MCF 10A (cell line): ENCODE results near the gene NEUROD1. TPM values are rescaled to one million over a fixed set of nuclear protein-coding genes. Genes with fewer than 3 reads are reported as not detected.
A peak's percentile ranks its signal among the peaks of the same experiment; 100 is the strongest.

Experiments
- BruUV-seq: library from RNA; stranded (reverse); fragments of 400-500 nt; replicated peaks from 2 replicates; lab custom pipeline; 2021; lab: Mats Ljungman, UMichigan
- CTCF ChIA-PET: fragments of 300-600 bp; sonication (Branson Sonifier 250); formaldehyde crosslinking; extraction: SDS; loops from one replicate; lab custom pipeline; 2021; ENCODE audit warnings: antibody characterized with exemption, inconsistent platforms; lab: Yijun Ruan, JAX
- POLR2A ChIA-PET: fragments of 300-600, 350-650 bp; sonication (Branson Sonifier 250); formaldehyde crosslinking; extraction: SDS; loops from one replicate; lab custom pipeline; 2020; ENCODE audit warnings: antibody characterized with exemption, inconsistent platforms; lab: Yijun Ruan, JAX
- DNase-seq: peaks from one replicate; pipeline ENCODE4 v3.0.0-alpha.2; 2018; ENCODE audit not compliant: unreplicated experiment
- H3K27ac Mint-ChIP-seq: one replicate; pipeline ENCODE4 v1.8.0; 2022; ENCODE audit warnings: mild to moderate bottlenecking, low read depth, mixed read lengths; ENCODE audit not compliant: unreplicated experiment
- H3K27me3 Mint-ChIP-seq: one replicate; pipeline ENCODE4 v1.8.0; 2022; ENCODE audit warnings: mixed read lengths; ENCODE audit not compliant: insufficient read depth, unreplicated experiment
- H3K36me3 Mint-ChIP-seq: one replicate; pipeline ENCODE4 v1.8.0; 2022; ENCODE audit warnings: mild to moderate bottlenecking, moderate library complexity, mixed read lengths; ENCODE audit not compliant: insufficient read depth, unreplicated experiment
- H3K4me1 Mint-ChIP-seq: one replicate; pipeline ENCODE4 v1.8.0; 2022; ENCODE audit warnings: mixed read lengths; ENCODE audit not compliant: insufficient read depth, unreplicated experiment
- H3K4me3 Mint-ChIP-seq: one replicate; pipeline ENCODE4 v1.8.0; 2022; ENCODE audit warnings: mild to moderate bottlenecking, moderate library complexity, mixed read lengths; ENCODE audit not compliant: unreplicated experiment
- H3K9me3 Mint-ChIP-seq: one replicate; pipeline ENCODE4 v1.8.0; 2022; ENCODE audit warnings: mixed read lengths; ENCODE audit not compliant: unreplicated experiment
- intact Hi-C: fragments of 100-400 bp; cut with micrococcal nuclease; formaldehyde crosslinking; loops from 2 replicates; pipeline ENCODE4 v1.14.1; 2022
- total RNA-seq: library from RNA; stranded (reverse); gene quantifications from 2 replicates; pipeline ENCODE4 v1.2.3, GENCODE V29; 2022
- TF ChIP-seq, protein P1 (sequence below): fragments of 200-600 bp; IDR thresholded peaks from one replicate; pipeline ENCODE4 v1.8.0; 2022; ENCODE audit warnings: antibody characterized with exemption, mild to moderate bottlenecking; ENCODE audit not compliant: unreplicated experiment

NEUROD1 gene
- total RNA-seq, 1 experiment from 2014 or later = not detected

DNA sequence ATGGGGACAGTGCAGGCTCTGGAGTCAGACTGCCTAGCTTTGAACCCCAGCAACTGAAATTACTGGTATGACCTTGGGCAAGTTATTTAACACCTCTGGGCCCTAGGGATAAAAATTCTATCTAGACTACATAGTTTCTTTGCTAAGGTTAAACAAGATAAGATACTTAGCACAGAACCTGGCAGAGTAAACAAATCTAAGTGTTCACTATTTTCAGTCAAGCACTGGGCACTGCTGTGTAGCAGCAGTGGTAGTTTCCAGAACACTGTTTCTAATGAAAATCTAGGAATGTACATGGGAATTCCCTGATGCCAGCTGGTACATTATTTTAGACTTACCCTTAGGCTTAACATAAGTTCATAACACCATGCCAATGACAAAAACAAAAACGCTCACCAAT is 40.6 kb downstream of the NEUROD1 start:
- TF ChIP-seq, protein P1, sequence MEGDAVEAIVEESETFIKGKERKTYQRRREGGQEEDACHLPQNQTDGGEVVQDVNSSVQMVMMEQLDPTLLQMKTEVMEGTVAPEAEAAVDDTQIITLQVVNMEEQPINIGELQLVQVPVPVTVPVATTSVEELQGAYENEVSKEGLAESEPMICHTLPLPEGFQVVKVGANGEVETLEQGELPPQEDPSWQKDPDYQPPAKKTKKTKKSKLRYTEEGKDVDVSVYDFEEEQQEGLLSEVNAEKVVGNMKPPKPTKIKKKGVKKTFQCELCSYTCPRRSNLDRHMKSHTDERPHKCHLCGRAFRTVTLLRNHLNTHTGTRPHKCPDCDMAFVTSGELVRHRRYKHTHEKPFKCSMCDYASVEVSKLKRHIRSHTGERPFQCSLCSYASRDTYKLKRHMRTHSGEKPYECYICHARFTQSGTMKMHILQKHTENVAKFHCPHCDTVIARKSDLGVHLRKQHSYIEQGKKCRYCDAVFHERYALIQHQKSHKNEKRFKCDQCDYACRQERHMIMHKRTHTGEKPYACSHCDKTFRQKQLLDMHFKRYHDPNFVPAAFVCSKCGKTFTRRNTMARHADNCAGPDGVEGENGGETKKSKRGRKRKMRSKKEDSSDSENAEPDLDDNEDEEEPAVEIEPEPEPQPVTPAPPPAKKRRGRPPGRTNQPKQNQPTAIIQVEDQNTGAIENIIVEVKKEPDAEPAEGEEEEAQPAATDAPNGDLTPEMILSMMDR = no peak
- Mint-ChIP-seq H3K36me3 (no peaks in the 10 kb centered on the region), H3K4me1 (no peaks in the 10 kb centered on the region), H3K27ac (no peak overlapping the region), H3K9me3 (no peaks in the 10 kb centered on the region), H3K27me3 (no peaks in the 10 kb centered on the region), H3K4me3 (no peak overlapping the region)
- ChIA-PET CTCF (no interaction called here), POLR2A (interaction anchor here (0.6 kb wide), 1 partner anchor 47 kb away, joined by 3 read pairs; no protein-coding TSS in a partner anchor)
- no TSS peak for BruUV-seq
- no peak for DNase-seq
- intact Hi-C loops = no loop called here

DNA sequence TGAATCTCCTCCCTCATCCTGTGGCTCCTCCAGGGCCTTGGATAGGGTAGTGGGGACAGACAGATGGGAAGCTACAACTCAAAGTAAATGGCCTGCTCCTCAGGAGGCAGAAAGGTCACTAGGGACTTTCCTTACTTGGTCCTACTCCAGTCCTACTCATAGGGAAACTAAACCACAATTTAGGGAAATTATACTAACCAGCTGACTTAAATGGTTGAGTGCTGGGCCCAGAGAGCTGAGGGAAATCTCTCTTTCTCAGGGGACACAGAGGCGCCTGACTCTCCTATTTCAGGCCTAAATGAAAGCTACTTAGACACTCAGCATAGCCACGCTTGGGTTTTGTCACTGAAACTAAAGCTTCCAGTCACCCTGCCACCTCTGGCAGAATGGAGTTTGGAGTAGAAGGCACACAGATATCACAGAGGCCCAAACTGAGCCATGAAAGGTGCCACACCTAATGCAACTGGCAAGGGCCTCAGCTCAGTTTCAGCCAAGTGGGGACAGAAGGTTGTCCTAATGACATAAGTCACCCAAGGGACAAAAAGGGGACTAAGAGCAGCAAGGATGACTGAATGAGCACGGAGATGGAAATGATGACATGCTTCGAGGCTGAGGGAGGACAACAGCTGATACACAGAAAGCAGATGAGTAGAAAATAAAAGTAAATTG is 47.5 kb downstream of the NEUROD1 start:
- intact Hi-C loops = no loop called here

DNA sequence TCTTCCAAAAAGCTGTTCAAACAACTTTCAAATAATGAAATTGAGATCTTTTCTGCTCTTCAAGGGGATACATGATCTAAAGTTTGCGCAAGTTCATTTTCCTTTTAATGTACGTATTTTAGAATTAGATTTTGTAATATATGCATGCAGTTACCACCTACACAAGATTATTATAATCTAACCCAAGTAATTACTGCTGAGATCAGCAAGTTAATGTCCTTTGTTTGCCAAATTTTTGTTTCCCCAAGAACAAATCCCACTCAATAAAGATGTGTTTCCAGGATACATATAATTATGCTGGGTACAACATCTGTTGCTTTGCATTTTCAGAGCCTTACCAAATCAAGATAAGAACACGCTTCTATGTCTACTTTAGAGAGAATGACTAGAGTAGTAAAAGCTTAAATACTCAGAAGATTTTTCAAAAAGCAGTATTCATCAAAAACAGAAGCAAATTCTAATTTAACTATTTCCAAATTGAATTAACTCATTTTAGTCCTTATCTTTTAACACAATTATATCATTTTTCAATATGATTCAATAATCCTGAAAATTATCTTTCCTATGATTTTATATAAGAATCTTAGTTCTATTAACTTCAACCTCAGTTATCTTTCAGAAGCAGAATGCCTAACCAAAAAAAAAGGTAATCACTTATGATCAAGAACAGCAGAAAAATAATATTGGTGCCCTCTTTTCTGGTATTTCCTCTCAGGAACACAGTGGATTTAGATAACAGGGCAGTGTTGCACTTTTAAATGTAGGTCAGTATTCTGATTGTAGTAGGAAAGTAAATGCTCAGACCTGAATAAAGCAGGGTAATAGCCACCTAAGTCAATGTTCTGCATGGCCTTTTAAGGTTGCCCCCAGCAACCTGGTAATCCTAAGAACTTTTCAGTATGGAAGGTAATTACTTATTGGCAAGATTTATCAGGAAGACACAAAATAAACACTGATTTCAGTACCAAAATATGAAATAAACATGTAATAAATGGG is 51.4 kb downstream of the NEUROD1 start:
- TF ChIP-seq, protein P1 = no peak
- Mint-ChIP-seq H3K4me3 (no peak overlapping the region), H3K4me1 (no peaks in the 10 kb centered on the region), H3K27ac (no peak overlapping the region), H3K9me3 (no peaks in the 10 kb centered on the region), H3K36me3 (no peaks in the 10 kb centered on the region), H3K27me3 (no peaks in the 10 kb centered on the region)
- ChIA-PET CTCF (no interaction called here), POLR2A (no interaction called here)
- no peak for DNase-seq
- intact Hi-C loops = no loop called here
- BruUV-seq = no TSS peak

More for the DNA sequence above, 47.5 kb downstream of the NEUROD1 start:
- no peak overlapping the region for H3K4me3 Mint-ChIP-seq
- BruUV-seq = no TSS peak
- H3K27ac Mint-ChIP-seq = no peak overlapping the region
- no peaks in the 10 kb centered on the region for H3K27me3 Mint-ChIP-seq
- no peak for DNase-seq
- no peaks in the 10 kb centered on the region for H3K4me1 Mint-ChIP-seq
- ChIA-PET POLR2A (no interaction called here), CTCF (interaction anchor here (0.6 to 0.8 kb wide), 2 partner anchors 82 to 165 kb away, joined by 3 to 4 read pairs; no protein-coding TSS in a partner anchor)
- no peaks in the 10 kb centered on the region for H3K9me3 Mint-ChIP-seq
- TF ChIP-seq, protein P1 = no peak
- H3K36me3 Mint-ChIP-seq = no peaks in the 10 kb centered on the region

DNA sequence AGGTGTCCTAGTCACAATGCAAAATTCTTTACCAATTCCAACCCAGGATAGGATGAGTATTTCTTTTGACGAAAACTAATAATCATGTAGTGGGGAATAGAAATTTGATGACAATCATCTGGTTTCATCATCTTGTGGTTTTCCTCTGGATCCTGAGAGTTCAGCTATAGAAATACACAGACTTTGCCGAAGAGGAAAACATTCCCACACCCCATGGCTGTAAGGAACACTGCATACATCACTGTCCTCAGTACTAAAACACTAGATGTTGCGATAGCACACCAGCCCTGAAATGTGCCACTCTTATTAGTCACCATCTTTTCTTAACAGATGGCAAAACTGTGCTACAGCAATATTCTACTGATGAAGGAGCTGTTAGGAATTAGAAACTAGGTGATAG is 52.8 kb downstream of the NEUROD1 start:
- CTCF ChIA-PET = interaction anchor here (0.6 to 1.1 kb wide), 3 partner anchors 45 to 88 kb away, joined by 3 to 4 read pairs (median 4); no protein-coding TSS in a partner anchor
- no TSS peak for BruUV-seq

More for the DNA sequence above, 52.8 kb downstream of the NEUROD1 start:
- Mint-ChIP-seq H3K4me3 (no peak overlapping the region), H3K36me3 (no peaks in the 10 kb centered on the region), H3K9me3 (no peaks in the 10 kb centered on the region), H3K27me3 (no peaks in the 10 kb centered on the region), H3K4me1 (no peaks in the 10 kb centered on the region), H3K27ac (no peak overlapping the region)
- POLR2A ChIA-PET = no interaction called here
- TF ChIP-seq, protein P1 = no peak
- DNase-seq = peak; percentile 83
- intact Hi-C loops = no loop called here
